ENCODE measurements around the gene TMEM238L.

DNA sequence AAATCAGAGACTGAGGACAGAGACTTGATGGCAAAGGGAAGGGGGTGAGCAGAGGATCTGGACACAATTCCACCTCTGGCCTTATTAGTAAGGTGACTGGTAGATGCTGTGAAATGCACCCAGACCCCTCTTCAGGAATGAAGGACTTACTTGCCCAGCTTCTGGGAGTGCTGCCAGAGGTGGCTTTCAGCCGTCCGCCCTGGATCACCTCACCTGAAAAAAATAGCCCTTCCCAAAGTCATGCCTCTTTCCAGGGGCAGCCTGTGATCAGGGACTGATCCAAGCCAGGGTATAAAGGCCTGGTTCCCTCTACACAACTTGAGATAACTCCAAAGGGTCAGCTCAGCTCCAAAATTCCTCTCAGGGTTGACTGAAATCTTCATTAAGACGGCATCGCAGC lies 53.7 kb downstream of the TMEM238L start:
- TF ChIP-seq GATA2 (IDR thresholded peaks at IDR 0.05; ENCODE audit: low read depth, low read length) (no peak), GATA3 (IDR thresholded peaks at IDR 0.05; ENCODE audit: low read depth, low read length) (no peak)
